ENCODE data around the gene METTL27.
"Not testable (repeated sequence)": the region's sequence is repeated elsewhere in the genome, so short reads cannot be mapped to it uniquely, and the experiment has no call there.

Gene METTL27

GRCh38 chr7:73834626-73835191, 7.6 kb downstream of the METTL27 start:
- no peak for DNase-seq

DNA sequence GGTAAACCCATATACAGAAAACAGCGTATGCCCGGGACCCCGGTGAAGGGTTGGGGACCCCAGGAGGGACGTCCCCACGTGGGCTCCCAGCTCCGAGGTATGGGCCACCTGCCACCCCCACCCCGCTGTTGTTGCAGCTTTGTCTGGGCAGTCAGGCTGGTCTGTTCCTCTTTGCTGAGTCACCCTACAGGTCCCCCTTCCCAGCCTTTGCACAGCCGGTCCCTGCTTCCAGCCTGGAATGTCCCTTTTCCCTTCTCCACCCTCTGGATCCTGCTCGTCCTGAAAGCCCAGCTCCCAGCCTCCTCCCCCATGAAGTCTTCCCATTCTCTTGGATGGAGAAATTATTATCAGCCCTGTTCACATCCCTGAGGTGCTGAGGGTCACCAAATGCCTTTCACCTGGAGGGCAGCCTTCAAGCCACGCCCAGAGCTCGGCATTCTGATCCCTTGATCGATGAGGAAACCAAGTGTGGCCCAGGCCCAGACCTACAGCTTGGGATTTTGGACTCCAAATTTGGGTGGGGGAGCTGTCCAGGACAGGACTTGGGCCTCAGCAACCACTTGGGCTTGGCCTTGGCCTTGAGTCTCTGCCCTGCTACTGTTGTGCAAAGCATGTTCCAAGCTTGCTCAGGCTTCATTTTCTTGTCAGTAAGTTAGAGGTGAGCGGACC, 8.9 kb downstream of the METTL27 start:
- no peak for DNase-seq

DNA sequence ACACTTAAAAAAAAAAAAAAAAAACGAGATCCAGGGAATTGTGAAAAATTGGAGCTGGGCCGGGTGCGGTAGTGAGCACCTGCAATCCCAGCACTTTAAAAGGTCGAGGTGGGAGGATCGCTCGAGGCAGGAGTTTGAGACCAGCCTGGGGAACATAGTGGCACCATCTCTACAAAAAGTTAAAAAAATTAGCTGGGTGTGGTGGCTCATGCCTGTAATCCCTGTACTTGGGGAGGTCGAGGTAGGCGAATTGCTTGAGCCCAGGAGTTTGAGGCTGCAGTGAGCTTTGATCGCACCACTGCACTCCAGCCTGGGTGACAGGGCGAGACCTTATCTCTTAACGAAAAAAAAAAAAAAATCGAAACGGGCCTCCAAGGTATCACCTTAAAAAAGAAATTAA, 9.5 kb downstream of the METTL27 start:
- no peak for DNase-seq

GRCh38 chr7:73831834-73832651, 10.3 kb downstream of the METTL27 start:
- no peak for DNase-seq

GRCh38 chr7:73831584-73831833, 10.8 kb downstream of the METTL27 start:
- DNase-seq = no peak

- no peak for DNase-seq
Observed at GRCh38 chr7:73830681-73831583, 11.4 kb downstream of the METTL27 start, which contains the start of gene CLDN4. Gene CLDN4, plus strand, starts transcription at chr7:73830996. Its CDS starts 206 bp downstream, at chr7:73831202.

DNA sequence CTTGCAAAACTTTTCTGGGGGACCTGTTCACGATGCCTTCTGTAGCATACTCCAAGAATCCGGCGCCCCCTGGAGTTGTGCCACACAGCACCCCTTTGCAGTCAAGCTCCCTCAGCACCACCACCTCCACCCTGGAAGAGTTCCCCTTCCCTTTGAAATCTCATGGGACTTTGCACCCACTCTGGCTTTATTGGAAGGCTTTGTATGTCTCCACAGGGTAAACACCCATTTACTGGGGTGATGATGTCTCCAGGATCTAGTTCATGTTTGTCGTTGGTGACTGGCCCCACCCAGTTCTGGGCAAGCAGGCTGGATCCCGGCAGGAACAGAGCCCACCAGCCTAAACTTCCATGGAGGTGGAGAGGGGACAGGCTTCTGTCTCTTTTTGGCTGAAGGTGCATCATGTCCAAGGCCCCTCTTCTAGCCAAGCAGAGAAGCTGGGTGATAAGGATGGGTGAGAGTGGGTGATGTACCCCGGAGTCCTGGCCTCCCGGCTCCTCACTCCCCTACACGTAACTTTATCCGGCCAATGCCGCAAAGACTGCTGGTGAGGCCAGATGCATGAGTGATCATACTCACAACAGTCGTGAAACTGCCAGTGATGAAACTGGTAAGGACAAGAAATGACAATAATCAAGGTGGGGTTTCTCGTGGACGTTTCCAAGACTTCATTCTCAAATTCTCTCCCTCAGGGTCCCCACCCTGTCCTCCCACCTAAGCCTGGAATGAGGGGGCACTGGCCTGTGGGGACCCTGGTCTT, 12.2 kb downstream of the METTL27 start:
- no peak for DNase-seq

DNA sequence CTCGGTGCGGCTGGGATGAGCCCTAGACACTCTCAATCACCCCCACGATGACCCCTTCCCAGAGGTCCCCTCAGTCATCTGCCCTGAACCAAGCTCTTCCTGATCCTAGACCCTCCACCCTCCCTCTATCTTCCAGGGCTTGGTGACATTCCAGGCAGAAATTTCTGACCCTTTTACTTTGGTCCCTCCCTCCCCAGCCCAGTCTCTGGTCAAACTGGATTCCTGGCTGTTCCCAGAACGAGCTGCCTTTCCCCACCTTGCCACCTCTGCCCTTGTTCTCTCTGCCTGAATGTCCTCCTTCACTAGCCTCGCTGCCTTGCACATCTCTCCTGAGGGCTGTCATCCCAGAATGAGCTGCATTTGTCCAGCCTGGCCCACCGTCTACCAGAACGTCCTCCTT, 12.8 kb downstream of the METTL27 start:
- no peak for DNase-seq

GRCh38 chr7:73828972-73829371, 13.3 kb downstream of the METTL27 start:
- no peak for DNase-seq

GRCh38 chr7:73828107-73828803, 14.1 kb downstream of the METTL27 start:
- DNase-seq = no peak

DNA sequence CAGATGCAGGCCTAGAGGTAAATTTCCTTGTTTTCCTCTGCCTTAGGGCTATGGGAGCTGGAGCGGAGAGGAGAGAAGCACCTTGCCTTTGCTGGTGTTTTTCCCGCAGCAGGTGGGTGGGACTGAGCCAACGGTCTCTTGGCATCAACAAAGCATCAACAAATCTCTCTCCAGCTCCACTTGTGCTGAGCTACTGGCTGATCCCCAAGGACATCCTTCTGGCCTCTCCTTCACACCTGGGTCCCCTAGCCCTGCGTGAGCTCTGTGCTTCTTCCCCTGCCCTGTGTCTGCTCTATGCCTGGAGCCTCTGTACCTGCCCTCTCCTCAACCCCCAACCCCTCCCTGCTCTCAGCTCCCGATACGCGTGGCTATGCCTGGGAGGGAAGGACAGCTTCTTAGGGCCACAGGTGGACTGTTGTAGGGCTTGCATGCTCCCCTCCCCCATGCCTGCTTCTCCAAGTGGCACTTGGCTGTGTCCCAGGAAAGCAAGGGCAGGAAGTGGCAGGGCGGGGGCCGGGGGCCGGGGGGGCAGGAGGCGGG, 14.7 kb downstream of the METTL27 start:
- no peak for DNase-seq

DNA sequence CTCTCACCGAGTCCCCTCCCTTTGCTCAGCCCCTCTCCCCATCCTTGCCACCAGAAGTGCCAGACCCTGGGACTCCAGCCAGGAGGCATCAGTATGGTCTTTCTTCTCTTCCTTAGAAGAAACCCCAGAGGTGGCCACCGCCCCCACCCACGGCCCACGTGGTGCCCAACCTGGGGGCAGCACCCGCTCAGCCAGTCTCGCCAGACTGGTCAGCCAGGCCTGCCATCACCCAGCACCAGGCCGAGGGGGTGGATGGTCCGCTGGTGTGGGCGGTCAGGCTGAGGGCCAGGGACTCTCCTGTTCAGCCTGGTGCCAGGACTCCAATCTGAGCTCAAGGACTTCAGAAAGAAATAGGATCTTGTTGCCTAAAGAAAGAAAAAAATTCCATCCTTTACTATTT, 17.3 kb downstream of the METTL27 start:
- DNase-seq = no peak

- no peak for DNase-seq
Observed at GRCh38 chr7:73823873-73824592, 18.3 kb downstream of the METTL27 start.

GRCh38 chr7:73823257-73823656, 19.1 kb downstream of the METTL27 start:
- no peak for DNase-seq

- DNase-seq = no peak
Observed at GRCh38 chr7:73822319-73823173, 19.8 kb downstream of the METTL27 start.

GRCh38 chr7:73821597-73822285, 20.6 kb downstream of the METTL27 start:
- not testable (repeated sequence) for DNase-seq

- no peak for DNase-seq
Observed at GRCh38 chr7:73820013-73820412, 22.3 kb downstream of the METTL27 start.

GRCh38 chr7:73817121-73817520, 25.2 kb downstream of the METTL27 start:
- DNase-seq = no peak

DNA sequence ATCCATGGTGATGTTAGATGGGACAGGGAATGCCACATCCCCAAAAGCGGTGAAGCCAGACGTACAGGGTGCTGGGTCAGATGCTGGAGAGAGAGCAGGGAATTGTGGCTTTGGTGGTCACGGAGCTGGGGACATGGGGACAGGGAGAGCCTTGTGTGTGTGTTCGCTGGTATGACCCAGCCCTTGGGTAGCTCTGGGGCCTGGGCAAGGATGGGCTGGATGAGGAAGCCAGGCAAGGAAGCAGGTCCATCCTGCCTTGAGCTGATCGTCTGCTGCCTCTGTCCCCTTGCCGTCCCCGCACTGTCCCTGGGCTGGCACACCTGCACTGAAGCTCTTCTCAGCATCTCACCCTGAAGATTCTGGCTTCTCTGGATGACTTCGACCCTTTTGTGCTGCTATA, 26.9 kb downstream of the METTL27 start:
- no peak for DNase-seq

Measured in activated T-cell treated with anti-CD3 and anti-CD28 coated beads, Interleukin-2, amount 50 U/mL, for 1 hour (primary cell).